Gastrocnemius medialis (tissue), 4 donors: ENCODE measurements around the gene ANKDD1A. TPM values are rescaled to one million over a fixed set of nuclear protein-coding genes. Genes with fewer than 3 reads are reported as not detected.

Experiments
- ATAC-seq, 2 donors: fragments of 150-250 bp; one replicate each; pipeline ENCODE4 v1.9.1; 2016
- DNase-seq, 2 donors: peaks; one replicate each; pipeline ENCODE4 v3.0.0-alpha.2; 2019
- H3K27ac ChIP-seq, 4 donors: fragments of 200-600 bp; sonication (generic); 1 replicate in 1 of 4; 2 replicates in 3 of 4; pipeline ENCODE4 v1.5.1; 2016 to 2018; ENCODE audit warnings: mild to moderate bottlenecking in 2 of 4, moderate library complexity in 1 of 4
- H3K27me3 ChIP-seq, 3 donors: fragments of 200-600 bp; sonication (generic) in 2 of 3; 1 replicate in 1 of 3; 2 replicates in 2 of 3; pipeline versions ENCODE4 v1.5.1 to v1.6.0; 2016 to 2019; ENCODE audit warnings: mild to moderate bottlenecking in 1 of 3, moderate library complexity in 1 of 3
- H3K36me3 ChIP-seq, 2 donors: fragments of 200-600 bp; sonication (generic) in 1 of 2; one replicate each; pipeline ENCODE4 v1.5.1; 2017 to 2018
- H3K4me1 ChIP-seq, 2 donors: fragments of 200-600 bp; sonication (generic) in 1 of 2; one replicate each; pipeline ENCODE4 v1.5.1; 2016 to 2017; ENCODE audit warnings: mild to moderate bottlenecking in 2 of 2
- H3K4me3 ChIP-seq, 4 donors: fragments of 200-600 bp; sonication (generic) in 3 of 4; 1 replicate in 1 of 4; 2 replicates in 3 of 4; pipeline ENCODE4 v1.5.1; 2016 to 2019; ENCODE audit warnings: mild to moderate bottlenecking in 2 of 4
- H3K9me3 ChIP-seq, 3 donors: fragments of 200-600 bp; sonication (generic) in 2 of 3; 1 replicate in 1 of 3; 2 replicates in 2 of 3; pipeline ENCODE4 v1.5.1; 2016 to 2019
- POLR2A ChIP-seq, 2 donors: fragments of 450-650 bp; IDR thresholded peaks; one replicate each; pipeline ENCODE4 v1.6.1; 2017; ENCODE audit warnings: antibody characterized with exemption in 2 of 2, mild to moderate bottlenecking in 2 of 2, moderate library complexity in 2 of 2
- in situ Hi-C, 4 donors: fragments of 200-750 bp; cut with MboI; loops; one replicate each; pipeline versions ENCODE4 v1.15.0 to v1.8.0; 2017; ENCODE audit warnings: low sequenced_read_pairs in 4 of 4
- intact Hi-C: fragments of 100-400 bp; cut with DNase I; formaldehyde crosslinking; loops from one replicate; pipeline ENCODE4 v1.15.1; 2023; ENCODE audit warnings: low total_unique reads
- total RNA-seq, 4 donors: library from RNA; depleted of rRNA; stranded (reverse); fragments of >200 nt; gene quantifications; one replicate each; pipeline versions ENCODE4 v1.1.0 to v1.2.3, GENCODE V29; 2016
- TF ChIP-seq, protein P1 (sequence below), 5 experiments: fragments of 450-650 bp in 3 of 5; fragments of 200-600 bp in 2 of 5; sonication (generic) in 2 of 5; IDR thresholded peaks in 4 of 5; conservative IDR thresholded peaks in 1 of 5; 1 replicate in 4 of 5; 2 replicates in 1 of 5; pipeline ENCODE4 v1.5.1; 2016 to 2019; ENCODE audit warnings: antibody characterized with exemption in 5 of 5, mild to moderate bottlenecking in 3 of 5, moderate library complexity in 3 of 5

ANKDD1A gene
- total RNA-seq, 4 donors from 2014 or later, result 0.11 to 0.39 (median 0.36) TPM; not detected in 1

DNA sequence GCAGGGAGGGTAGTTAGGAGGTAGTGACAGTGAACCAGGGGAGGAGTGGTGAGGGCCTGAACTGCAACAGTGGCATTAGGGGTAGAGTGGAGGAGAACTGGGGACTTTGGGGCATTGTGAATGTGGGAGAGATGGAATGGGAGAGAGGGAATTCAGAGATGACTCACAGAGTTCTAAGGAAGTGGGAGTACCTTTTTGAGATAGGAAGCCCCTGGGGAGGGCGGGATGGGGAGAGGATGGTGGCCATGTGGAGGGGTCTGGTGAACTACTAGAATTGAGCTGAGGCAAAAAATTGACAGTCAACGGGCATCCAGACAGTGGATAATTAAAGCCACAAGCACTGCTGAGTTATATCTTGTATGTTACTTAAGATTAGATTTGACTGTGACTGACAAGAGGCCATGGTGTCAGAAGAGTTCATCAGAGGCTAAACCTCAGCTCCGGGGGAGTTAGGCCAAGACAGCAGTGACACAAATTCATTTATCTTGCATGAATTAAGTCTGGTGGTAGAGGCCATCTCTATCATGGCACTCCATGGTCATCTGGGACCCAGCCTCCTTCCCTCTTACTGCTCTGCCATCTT is 36.0 kb upstream of the ANKDD1A start:
- no peak for ATAC-seq
- DNase-seq, result no peak
- intact Hi-C loops, result no loop called here
- Histone ChIP-seq H3K4me1 (no peaks in the 10 kb centered on the region), H3K36me3 (no peaks in the 10 kb centered on the region), H3K27ac (no peak overlapping the region), H3K4me3 (no peak overlapping the region), H3K9me3 (no peaks in the 10 kb centered on the region), H3K27me3 (no peaks in the 10 kb centered on the region)
- TF ChIP-seq, protein P1, sequence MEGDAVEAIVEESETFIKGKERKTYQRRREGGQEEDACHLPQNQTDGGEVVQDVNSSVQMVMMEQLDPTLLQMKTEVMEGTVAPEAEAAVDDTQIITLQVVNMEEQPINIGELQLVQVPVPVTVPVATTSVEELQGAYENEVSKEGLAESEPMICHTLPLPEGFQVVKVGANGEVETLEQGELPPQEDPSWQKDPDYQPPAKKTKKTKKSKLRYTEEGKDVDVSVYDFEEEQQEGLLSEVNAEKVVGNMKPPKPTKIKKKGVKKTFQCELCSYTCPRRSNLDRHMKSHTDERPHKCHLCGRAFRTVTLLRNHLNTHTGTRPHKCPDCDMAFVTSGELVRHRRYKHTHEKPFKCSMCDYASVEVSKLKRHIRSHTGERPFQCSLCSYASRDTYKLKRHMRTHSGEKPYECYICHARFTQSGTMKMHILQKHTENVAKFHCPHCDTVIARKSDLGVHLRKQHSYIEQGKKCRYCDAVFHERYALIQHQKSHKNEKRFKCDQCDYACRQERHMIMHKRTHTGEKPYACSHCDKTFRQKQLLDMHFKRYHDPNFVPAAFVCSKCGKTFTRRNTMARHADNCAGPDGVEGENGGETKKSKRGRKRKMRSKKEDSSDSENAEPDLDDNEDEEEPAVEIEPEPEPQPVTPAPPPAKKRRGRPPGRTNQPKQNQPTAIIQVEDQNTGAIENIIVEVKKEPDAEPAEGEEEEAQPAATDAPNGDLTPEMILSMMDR (IDR thresholded peaks at IDR 0.05 in 4 of 5, conservative IDR thresholded peaks at IDR 0.05 in 1 of 5), result no peak
- TF ChIP-seq POLR2A (IDR thresholded peaks at IDR 0.05), result no peak
- in situ Hi-C loops, result no loop called here

DNA sequence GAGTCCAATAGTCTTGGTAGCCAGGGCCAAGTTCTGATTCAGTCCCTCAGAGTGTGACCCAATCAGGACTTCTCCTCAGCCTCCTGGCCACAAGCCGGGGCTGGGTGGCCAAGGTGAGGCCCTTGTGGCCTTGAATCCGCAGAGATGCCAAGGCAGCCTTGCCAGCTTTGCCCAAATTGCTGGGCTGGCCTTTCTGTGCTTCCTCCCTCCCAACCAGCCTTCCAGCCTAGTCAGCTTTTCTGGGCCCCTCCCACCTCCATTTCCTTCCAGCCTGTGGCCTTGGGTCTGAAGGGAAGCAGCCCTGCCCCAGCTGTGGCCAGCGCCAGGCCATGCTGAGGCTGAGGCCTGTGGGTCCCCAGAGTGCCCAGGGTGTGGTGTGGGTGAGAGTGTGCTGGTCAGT is 34.3 kb upstream of the ANKDD1A start:
- Histone ChIP-seq H3K27ac (peak overlapping the region; percentile 36 to 65 (median 54)), H3K4me3 (no peak overlapping the region), H3K4me1 (no peaks in the 10 kb centered on the region), H3K9me3 (no peaks in the 10 kb centered on the region), H3K36me3 (no peaks in the 10 kb centered on the region), H3K27me3 (no peaks in the 10 kb centered on the region)
- in situ Hi-C loops (no loop called here), intact Hi-C loops (no loop called here)
- peak; percentile 45 to 47 for ATAC-seq
- TF ChIP-seq, protein P1 (IDR thresholded peaks at IDR 0.05 in 4 of 5, conservative IDR thresholded peaks at IDR 0.05 in 1 of 5), result no peak
- TF ChIP-seq POLR2A (IDR thresholded peaks at IDR 0.05), result peak in 1 of 2 donors; percentile 24
- DNase-seq, result peak in 1 of 2 donors; percentile 59

DNA sequence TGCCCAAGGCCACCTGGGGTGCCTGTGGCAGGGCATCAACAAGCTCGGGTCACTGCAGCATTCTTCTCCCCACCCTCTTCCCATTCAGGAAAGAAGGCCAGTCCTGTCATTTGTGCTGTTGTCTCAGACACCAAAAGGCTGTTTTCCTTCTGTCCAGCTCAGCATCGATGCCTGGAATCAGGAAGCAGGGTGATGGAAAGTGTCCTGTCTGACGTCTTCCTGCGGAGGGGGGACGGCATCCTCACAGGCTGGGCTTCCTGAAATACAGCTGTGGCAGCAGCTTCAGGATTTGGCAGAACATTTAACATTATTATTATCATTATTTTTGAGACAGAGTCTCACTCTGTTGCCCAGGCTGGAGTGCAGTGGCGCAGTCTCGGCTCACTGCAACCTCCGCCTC is 33.0 kb upstream of the ANKDD1A start:
- Histone ChIP-seq H3K36me3 (no peaks in the 10 kb centered on the region), H3K4me1 (no peaks in the 10 kb centered on the region), H3K27me3 (no peaks in the 10 kb centered on the region), H3K9me3 (no peaks in the 10 kb centered on the region), H3K4me3 (no peak overlapping the region), H3K27ac (peak overlapping the region; percentile 41 to 65 (median 54))
- DNase-seq, result peak in 1 of 2 donors; percentile 42
- intact Hi-C loops (no loop called here), in situ Hi-C loops (no loop called here)
- no peak for ATAC-seq
- TF ChIP-seq POLR2A (IDR thresholded peaks at IDR 0.05), result no peak
- TF ChIP-seq, protein P1 (IDR thresholded peaks at IDR 0.05 in 4 of 5, conservative IDR thresholded peaks at IDR 0.05 in 1 of 5), result no peak

DNA sequence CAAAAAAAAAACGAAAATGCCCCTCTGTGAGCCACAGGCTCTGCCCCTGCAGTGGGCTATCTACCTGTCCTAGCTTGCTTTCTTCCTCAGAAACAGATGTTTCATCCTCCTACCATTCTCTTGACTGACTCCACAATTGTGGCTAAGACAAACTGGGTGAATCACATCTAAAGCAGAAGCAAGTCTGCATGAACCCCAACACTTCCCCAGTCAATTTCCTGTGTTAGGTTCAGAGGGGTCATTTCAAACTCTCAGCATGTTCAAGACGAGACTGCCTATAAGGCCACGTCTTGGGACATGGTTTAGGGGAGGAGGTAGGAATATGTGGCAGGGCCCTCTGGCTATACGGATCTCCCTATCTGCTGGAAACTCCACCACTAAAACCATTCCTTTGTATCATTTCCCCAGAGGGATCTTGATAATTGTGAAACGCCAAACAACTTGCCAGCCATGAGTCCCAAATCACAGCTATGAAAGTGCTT is 28.6 kb upstream of the ANKDD1A start:
- ATAC-seq (peak; percentile 29 to 32), DNase-seq (no peak)
- no peaks in the 10 kb centered on the region for H3K27me3 ChIP-seq
- no peak overlapping the region for H3K4me3 ChIP-seq
- H3K4me1 ChIP-seq, result no peaks in the 10 kb centered on the region
- TF ChIP-seq POLR2A (IDR thresholded peaks at IDR 0.05), result no peak
- TF ChIP-seq, protein P1 (IDR thresholded peaks at IDR 0.05 in 4 of 5, conservative IDR thresholded peaks at IDR 0.05 in 1 of 5), result no peak
- no peaks in the 10 kb centered on the region for H3K36me3 ChIP-seq
- intact Hi-C loops, result no loop called here
- H3K27ac ChIP-seq, result peak overlapping the region in 2 of 4 donors; percentile 25 to 34
- in situ Hi-C loops, result no loop called here
- no peaks in the 10 kb centered on the region for H3K9me3 ChIP-seq
